GM18517 (cell line): ENCODE data around the gene KCNK5.

ENCODE experiments used
- ATAC-seq: cut with Tn5 transposase; IDR thresholded peaks from one replicate; pipeline ENCODE4 v1.9.1; 2021; ENCODE audit warnings: mild to moderate bottlenecking, moderate library complexity; ENCODE audit not compliant: unreplicated experiment

Gene KCNK5

DNA sequence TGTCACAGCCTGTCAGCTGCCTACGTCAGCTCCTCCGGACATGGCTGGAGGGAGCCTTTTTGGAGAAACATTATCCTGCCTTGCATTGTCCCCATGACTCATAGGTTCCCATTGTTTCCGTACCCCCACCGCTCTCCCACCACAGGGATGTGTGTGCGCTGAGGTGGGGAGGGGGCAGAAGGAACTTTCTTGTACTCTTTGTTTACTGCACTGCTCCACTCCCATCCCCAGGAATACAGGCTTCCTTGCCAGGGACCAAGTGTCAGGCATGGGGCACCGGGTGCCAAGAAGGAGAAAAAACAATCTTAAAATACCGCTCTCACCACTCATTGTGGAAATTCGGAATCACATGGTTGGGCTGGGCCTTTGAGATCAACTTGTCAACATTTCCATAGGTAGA is 51.0 kb downstream of the KCNK5 start:
- no peak for ATAC-seq

DNA sequence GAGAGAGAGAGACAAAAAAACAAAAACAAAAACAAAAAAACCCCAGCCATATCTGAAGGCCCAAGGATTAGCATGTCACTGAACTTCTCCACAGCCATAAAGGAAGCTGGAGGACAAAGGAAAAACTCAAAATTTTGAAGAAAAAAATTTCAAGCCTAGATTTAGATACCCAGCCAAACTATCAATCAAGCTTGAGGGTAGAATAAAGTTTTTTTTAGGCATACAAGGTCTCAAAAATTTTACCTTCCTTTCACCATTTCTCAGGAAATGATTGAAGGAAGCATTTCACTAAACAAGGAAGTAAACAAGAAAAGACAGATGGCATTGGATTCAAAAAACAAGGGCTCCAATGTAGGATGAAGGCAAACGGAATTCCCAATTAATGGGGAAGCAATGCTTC is 52.1 kb downstream of the KCNK5 start:
- ATAC-seq, result no peak

DNA sequence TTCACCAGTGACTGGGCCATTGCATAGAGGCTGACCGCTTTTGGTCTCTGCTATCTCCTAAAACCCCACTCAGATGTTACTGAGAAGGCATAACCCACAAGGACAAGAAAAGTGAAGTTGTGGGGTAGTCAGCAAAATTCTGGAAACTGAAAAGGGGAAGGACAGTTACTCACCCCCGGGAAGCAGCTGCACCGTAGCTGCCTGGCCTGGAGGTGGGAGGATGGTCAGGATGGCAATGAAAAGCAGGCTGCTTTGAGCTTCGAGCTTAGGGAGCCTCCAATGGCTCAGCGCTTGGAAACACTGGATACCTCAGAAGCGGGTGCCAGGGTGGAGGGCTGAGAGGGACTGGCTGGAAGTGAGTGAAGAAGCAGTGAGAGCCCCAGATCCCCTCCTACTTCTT is 56.0 kb downstream of the KCNK5 start:
- no peak for ATAC-seq

DNA sequence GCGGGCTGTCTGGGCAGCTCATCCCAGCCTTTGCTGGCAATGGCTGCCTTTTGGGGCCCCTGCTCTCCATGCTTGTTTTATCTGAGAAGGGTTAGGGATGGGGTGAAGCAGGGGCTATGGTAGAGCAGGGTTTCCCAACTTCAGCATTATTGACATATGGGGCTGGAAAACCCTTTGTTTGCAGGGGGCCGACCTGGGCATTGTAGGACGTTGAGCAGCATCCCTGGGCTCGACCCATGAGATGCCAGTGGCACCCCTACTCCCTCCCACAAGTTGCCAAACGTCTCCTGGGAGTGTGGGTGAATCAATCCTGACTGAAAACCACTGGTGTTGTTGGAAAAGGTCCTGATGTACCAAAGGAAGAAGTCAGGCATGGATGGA is 56.9 kb downstream of the KCNK5 start:
- ATAC-seq, result no peak

DNA sequence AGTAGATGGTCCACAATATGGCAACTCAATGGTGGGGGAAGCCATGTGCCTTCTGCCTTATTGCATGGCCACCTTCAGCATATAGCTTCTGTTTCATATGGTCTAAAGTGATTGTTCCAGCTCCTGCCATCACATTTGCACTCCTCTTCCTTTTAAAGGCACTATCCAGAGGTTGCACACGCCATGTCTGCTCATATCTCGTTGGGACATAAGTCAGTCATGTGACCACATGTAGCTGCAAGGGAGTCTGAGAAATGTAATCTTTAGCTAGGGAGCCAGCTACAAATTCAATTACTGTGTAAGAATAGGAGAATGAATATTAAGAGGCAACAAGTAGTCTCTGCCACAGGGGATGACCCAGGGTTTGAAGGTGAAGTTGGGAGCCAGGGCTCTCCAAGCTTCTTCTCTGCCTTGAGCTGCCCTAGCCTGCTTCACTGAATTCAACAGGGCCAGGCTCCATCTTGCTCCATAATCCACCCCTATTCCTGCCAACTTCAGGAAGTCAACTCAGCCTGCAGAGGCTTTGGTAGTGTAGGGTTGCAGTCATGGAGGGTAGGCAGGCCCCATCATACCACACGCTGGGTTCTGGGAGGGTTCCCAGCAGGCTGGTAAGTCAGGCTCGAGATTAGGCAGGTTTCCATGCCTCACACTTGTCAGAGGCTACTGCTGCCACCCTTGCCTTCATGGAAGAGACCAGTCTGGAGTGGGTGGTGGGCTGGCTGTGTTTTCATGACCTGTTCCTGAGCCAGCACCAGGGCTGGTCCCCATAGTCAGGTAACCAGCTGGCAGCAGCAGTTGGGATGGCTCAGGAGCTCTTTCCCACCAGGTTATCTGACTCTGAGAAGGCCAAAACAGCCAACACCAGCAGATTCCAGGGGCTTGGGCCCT is 57.5 kb downstream of the KCNK5 start:
- ATAC-seq, result no peak

DNA sequence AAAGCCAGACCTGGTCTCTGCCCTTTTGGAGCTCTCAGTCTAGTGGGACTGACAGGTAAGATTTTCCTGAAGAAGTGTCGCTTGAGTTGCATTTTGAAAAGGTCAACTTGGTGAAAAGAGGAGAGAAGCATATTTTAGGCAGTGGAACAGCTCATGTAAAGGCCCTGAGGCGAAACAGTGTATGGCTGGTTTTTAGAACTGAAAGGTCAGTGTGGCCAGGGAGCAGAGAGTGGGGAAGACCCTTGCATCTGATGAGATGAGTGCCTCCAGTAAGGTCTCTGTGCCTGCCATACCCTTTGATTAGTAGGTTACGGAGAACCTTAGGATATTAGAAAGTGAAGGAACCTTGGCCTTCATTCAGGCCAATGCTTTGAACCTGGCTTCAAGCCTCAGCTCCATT is 58.4 kb downstream of the KCNK5 start:
- no peak for ATAC-seq

DNA sequence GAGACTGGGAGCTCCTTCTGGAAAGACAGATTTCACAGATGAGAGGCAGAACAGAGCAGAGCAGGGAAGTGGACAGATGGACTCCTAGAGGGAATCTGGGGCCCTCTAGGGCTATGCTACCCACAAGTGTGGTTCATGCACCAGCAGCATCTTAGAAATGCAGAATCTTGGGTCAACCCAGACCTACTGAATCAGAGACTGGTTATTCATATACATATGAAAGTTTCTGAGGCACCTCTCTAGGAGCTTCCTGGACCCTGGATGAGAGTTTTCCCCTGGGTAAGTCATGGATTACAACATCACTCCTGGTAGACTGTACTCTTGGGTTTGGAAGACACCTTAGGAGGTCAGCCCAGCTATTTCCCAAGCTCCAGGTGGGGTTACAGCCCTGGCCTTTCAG is 58.9 kb downstream of the KCNK5 start:
- ATAC-seq, result no peak

DNA sequence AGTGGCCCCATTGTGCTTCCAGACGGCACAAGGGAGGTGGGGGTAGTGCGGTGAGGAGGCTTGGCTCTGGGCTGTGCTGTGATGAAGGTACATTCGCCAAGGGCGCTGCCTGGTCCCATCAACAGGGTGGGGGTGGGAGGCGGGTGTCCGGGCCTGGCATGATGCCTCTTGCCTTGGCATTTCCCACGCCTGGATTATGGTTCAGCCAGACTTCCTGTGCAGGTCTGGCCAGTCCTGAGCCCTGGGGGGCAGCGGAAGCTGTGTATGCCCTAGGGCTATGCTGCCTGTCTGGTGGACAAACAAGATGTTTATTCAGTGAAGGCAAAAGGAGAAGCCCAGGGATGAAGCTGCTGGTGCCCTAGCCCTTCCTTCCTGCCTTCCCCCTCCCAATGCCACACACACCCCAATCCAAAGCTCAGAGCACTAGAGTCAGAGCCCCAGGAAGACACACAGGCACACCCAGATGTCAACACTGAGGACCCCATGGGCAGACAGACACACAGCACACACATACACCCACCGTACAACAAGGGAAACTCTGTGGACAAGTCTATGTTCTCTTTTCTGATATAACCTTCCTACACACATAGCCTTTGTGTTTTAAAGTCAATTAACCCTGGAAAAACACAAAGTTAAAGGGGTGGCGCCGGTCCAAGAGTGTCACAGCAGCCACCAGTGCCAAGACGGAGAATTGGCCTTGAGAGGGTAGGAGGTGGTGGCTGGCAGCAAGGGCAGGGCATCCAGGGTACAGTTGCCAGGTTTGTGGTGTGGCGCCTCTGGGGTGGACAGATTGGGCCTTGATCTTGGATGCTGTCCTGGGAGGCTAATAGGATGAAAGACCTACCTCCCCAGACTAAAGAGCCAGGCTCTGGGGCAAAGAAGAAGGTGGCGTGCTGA is 59.6 kb downstream of the KCNK5 start:
- ATAC-seq, result no peak

DNA sequence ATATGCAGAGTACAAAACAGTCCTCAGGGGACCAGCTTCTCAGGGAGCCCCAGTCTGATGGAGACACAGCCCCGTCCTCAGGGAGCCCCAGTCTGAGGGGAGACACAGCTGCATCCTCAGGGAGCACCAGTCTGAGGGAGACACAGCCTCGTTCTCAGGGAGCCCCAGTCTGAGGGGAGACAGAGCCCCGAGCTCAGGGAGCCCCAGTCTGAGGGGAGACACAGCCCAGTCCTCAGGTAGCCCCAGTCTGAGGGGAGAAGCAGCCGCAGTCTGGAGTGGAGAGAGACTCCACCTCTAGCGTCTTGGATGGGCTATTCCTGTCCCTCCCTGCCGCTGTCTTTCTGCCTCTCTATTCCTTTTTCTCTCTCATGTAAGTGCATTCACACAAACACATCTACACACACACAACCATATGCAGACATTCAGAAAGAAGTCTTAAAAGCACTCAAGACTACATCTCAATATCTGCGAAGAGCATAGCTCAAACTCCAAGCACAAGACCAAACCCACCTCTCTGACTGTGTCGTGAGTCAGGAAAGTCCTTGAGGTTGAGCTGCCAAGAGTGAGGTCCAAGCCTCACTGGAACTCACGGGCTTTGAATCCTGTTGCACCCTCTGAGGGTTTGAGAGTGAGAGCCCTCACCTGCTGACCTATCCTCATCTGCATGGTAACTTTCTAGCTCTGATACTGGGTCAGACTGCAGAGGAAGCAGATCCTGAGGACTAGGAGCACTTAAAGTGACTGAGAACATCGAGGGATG is 61.2 kb downstream of the KCNK5 start:
- ATAC-seq, result no peak

DNA sequence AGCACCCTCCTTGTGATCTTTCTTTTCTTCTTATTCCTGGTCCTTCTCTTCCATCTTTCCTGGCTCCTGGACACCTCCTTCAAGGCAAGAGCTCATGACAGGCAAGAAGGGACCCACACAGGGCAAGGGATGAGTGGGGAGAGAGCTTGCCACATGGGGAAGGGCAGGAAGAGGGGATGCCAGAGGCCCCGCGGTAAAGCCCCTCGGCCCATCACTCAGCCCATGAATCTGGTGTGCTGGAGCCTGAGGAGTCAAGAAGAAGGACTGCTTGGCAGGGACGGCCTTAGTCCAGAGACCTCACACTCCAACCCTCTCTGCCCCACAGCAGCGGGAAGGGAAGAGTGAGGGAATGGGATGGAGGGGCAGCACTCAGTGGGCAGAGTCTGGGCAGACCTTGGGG is 62.0 kb downstream of the KCNK5 start:
- ATAC-seq, result no peak

DNA sequence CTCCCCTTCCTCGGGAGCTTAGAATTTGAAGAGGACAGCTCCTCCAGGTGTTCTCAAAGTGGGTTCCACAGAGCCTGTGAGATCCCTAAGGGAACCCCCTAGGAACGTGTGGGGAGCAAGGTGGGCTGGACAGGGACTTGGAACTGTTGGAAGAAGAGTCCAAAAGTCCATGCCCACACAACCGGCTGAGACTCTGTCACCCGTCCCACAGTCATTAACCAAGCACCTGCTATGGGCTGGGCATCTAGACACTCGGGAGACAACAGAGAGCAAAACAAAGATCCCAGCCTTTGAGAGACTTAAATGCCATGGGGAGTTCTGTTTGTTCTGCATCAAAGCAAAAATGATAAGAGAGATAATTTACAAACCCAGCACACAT is 62.4 kb downstream of the KCNK5 start:
- ATAC-seq, result no peak

DNA sequence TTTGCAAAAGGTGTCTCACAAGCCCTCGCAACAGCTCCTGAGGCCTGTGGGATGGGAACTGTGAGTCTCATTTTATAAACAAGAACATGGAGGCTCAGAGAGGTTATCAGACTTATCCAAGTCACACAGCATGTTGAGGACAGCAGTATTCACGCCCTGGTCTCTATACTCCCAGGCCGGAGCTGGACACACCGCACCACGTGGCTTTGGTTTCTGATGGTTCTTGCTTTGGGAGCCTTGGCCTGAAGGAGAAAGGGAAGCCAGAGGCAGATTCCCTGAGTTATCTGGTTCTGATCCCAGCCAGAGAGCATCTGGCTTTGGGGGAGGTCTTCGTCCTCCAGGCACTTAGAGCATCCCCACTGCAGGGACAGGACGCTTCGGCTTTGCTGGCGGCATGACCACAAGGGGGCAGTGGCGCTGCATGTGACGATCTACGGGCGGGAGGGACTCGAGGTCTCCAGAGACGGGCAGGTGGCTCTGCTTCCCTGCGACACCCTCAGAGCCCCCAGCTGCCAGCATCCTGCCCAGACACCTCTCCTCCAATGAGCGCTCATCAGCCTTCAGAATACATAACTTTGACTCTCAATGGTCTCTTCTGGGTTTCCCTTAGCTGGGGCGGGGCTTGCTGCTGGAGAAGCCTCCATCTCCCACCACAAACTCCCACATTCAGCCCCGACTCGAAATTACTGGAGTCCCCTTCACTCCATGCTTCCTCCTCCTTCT is 62.9 kb downstream of the KCNK5 start:
- no peak for ATAC-seq

DNA sequence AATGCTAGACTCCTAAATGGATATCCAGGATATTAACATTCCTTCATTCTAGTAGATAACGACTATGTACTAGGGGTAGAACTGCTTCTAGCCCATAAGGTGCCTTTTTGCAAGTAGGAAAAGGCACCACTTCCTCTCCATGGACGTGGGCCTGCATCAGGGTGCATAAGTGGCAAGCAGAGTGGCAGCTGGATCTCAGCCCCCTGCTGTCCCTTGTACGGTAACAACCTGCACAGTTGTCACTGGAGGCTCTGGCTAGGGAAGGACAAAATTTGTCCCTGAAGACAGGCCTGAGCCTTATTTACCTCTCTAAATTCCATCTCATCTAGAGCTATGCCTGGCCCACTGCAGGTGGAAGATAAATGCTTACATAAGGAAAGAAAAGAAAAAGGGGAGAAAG is 71.8 kb downstream of the KCNK5 start:
- ATAC-seq, result no peak

DNA sequence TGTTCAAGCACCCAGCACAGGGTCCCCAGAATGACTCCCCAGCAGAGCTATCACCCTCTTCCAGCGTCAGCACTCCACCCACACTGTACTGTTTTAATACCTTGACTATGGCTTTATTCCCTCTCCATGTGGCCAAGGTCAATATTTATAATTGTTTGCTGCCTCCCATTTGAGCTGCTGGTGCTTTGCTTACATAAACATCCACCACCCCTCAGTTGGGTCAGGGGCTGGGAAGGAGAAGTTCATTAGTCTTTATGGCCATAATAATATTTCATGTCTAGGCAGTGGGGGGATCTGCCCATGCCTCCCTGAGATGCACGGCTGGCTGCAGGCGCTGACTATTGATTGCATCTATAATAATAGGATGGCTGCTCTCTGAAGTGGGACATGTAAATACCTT is 72.5 kb downstream of the KCNK5 start:
- ATAC-seq, result no peak

DNA sequence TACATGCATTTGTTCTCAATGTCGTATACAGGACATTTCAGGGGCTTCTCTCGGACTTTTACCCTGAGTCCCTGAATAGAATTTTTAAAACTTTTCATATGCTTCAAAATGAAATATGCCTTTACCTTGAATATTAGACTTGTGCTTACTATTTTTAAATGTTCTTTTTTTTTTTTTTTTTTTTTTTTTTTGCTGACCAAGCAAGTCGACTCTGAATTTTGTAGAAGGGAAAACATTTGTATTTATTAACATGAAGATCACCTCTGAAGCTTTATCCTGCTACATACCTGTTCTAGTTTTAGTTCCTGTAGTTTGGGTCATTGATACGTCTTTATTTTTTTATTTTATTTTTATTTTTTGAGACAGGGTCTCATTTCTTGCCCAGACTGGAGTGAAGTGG is 74.6 kb downstream of the KCNK5 start:
- no peak for ATAC-seq

DNA sequence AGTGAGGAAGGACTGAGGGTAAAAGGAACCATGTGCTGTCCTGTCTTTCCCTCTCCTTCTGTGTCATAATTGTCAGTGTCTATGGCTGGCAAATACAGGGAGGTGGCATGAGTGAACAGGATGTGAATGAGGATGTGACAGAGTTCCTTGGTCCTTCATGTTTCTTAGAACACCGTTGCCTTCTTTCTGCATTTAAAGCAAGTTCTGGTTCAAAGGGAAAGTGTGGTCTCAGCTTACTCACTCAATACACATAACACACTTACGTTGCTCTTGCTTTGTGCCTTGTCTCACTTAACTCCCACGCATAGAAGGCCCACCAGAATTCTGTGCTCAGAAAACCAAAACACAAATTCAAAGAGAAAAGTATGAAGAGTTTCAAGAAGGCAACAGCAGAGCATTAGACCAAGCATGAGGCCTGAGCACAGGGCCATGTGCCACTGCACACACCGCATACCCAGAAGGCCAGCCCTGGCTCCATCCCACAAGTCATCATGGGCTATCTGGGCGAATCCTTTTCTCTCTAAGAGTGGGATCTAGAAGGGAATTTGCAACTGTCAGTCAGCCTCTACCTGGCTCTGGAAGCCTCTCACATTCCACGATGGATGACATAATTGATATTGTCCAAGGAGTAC is 75.4 kb downstream of the KCNK5 start:
- no peak for ATAC-seq

DNA sequence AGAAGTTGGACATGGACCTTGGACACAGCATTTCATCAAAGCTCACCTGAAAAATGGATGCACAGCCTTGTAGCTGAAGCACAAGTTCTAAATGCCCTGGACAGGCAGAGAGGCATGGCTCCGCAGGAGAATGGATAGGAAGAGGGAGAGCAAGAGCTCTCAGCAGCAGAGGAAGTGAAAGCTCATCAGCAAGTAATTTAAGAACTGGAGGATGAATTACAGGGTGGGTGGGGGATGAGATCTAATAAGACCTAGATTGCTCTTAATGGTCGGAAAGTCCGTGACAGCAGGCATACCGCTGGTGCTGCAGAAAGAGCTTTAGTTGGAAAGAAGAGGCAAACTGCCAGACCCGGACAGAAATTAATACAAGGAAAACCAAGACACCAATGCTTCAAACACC is 77.0 kb downstream of the KCNK5 start:
- ATAC-seq, result no peak

DNA sequence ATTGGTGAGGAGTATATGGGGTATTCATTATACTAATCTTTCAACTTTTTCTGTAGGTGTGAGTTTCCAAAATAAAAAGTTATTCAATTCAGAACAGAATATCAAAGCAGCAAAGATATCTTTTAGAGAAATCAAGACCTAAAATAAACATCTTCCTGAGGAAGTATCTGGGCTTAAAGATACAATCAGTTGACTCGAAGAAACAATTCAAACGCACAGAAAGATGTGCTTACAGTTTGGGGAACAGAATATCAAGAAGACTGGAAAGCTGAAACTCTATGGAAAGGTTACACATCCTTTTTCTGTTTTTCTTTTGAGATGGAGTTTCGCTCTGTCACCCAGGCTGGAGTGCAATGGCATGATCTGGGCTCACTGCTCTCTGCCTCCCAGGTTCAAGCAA is 78.1 kb downstream of the KCNK5 start:
- ATAC-seq, result no peak

DNA sequence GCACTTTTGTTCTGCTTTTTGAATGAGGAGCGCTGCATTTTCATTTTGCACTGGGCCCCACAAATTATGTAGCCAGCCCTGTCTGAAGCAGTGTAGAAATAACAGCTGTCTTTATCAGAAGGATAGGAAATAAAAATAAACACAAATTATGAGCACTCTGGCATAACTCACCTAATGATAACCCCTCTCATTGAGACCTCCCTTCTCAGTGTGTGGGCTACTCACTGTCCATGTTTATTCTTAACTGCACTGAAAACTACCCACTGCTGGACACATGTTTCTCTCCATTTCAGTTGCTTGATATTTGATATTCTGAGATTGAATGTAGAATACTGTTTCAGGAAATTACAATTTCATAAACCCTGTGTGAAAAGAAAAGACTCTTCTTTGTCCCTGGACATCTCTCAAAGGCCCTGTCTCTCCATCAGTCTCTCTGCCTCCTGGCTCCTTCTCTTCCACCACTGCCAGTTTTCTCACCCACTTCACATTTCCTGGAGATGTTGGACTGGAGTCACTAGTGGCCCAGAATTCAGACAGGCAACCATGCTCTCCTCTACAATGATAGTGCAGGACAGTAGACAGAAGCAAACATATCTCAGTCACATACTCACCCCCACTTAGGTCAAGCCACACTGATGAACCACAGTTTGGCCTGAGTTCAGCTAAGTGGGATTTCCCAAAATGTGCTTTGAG is 84.6 kb downstream of the KCNK5 start:
- no peak for ATAC-seq
